SK-N-SH (cell line): ENCODE measurements around the gene ADAMTS7. TPM values are rescaled to one million over a fixed set of nuclear protein-coding genes. Genes with fewer than 3 reads are reported as not detected.
"Not testable (repeated sequence)": the region's sequence is repeated elsewhere in the genome, so short reads cannot be mapped to it uniquely, and the experiment has no call there.

Experiments used
- CTCF ChIA-PET: fragments of 300-600, 350-600 bp; formaldehyde crosslinking; extraction: SDS; loops from one replicate; lab custom pipeline; 2021; lab: Yijun Ruan, JAX
- POLR2A ChIA-PET: fragments of 350-600 bp; sonication (Branson Sonifier 250); formaldehyde crosslinking; extraction: SDS; loops from one replicate; lab custom pipeline; 2020; ENCODE audit warnings: antibody characterized with exemption, inconsistent platforms; lab: Yijun Ruan, JAX
- DNase-seq: peaks from one replicate; pipeline ENCODE4 v3.0.0; 2012
- H2AFZ ChIP-seq: fragments of 200-600 bp; sonication (generic); 2 replicates; pipeline ENCODE4 v1.8.1; 2016; ENCODE audit warnings: antibody characterized with exemption, mild to moderate bottlenecking, low read depth
- H3F3A ChIP-seq: fragments of 200-600 bp; sonication (generic); replicated peaks from 2 replicates; pipeline ENCODE3; 2016; ENCODE audit warnings: antibody characterized with exemption, mild to moderate bottlenecking; ENCODE audit not compliant: insufficient read depth
- H3K27ac ChIP-seq, 2 experiments: fragments of 200-500 bp in 1 of 2; fragments of 200-600 bp in 1 of 2; sonication (Bioruptor generic) in 1 of 2; sonication (generic), shearing (Covaris generic) in 1 of 2; 2 replicates each; pipeline versions ENCODE4 v1.5.1 to v1.6.1; 2014 to 2016; ENCODE audit warnings: low read depth in 2 of 2, inconsistent platforms in 1 of 2, low read length in 1 of 2, mild to moderate bottlenecking in 1 of 2, mixed read lengths in 1 of 2
- H3K27me3 ChIP-seq: fragments of 200-600 bp; sonication (generic), shearing (Covaris generic); 2 replicates; pipeline ENCODE4 v1.6.1; 2016; ENCODE audit warnings: mixed run types; ENCODE audit not compliant: insufficient read depth
- H3K36me3 ChIP-seq, 2 experiments: fragments of 200-500 bp in 1 of 2; fragments of 200-600 bp in 1 of 2; sonication (Bioruptor generic) in 1 of 2; sonication (generic) in 1 of 2; replicated peaks in 1 of 2; 2 replicates each; pipeline versions ENCODE3 to v1.5.1; 2014 to 2016; ENCODE audit warnings: low read length in 1 of 2, mild to moderate bottlenecking in 1 of 2; ENCODE audit not compliant: insufficient read depth in 2 of 2, control insufficient read depth in 1 of 2
- H3K4me1 ChIP-seq, 2 experiments: fragments of 200-500 bp in 1 of 2; fragments of 200-600 bp in 1 of 2; sonication (Bioruptor generic) in 1 of 2; sonication (generic), shearing (Covaris generic) in 1 of 2; 2 replicates each; pipeline versions ENCODE4 v1.5.1 to v1.6.1; 2014 to 2016; ENCODE audit warnings: low read depth in 1 of 2, low read length in 1 of 2, mixed run types in 1 of 2; ENCODE audit not compliant: insufficient read depth in 2 of 2, control insufficient read depth in 1 of 2
- H3K4me2 ChIP-seq: fragments of 200-600 bp; sonication (generic), shearing (Covaris generic); 2 replicates; pipeline ENCODE4 v1.6.1; 2017; ENCODE audit warnings: mixed run types
- H3K4me3 ChIP-seq, 2 experiments: fragments of 200-500 bp in 1 of 2; fragments of 200-600 bp in 1 of 2; sonication (Bioruptor generic) in 1 of 2; sonication (generic), shearing (Covaris generic) in 1 of 2; 2 replicates each; pipeline versions ENCODE4 v1.5.1 to v1.8.1; 2014 to 2016; ENCODE audit warnings: low read depth in 2 of 2, inconsistent platforms in 1 of 2, low read length in 1 of 2, mild to moderate bottlenecking in 1 of 2, mixed read lengths in 1 of 2, moderate library complexity in 1 of 2
- H3K79me2 ChIP-seq: fragments of 200-600 bp; sonication (generic); 2 replicates; pipeline ENCODE4 v1.8.1; 2017; ENCODE audit warnings: mild to moderate bottlenecking; ENCODE audit not compliant: insufficient read depth
- H3K9ac ChIP-seq: fragments of 200-600 bp; sonication (generic); 2 replicates; pipeline ENCODE4 v1.6.1; 2017; ENCODE audit warnings: mixed run types
- H3K9me2 ChIP-seq: fragments of 200-600 bp; sonication (generic); 2 replicates; pipeline ENCODE4 v1.6.1; 2017; ENCODE audit warnings: mixed run types
- H3K9me3 ChIP-seq: fragments of 200-600 bp; sonication (generic); 2 replicates; pipeline ENCODE4 v1.6.1; 2017; ENCODE audit warnings: mixed run types, mild to moderate bottlenecking, moderate library complexity
- H4K20me1 ChIP-seq: fragments of 200-600 bp; sonication (generic); 2 replicates; pipeline ENCODE4 v1.6.1; 2017; ENCODE audit warnings: mild to moderate bottlenecking, mixed run types; ENCODE audit not compliant: insufficient read depth
- EP300 ChIP-seq, 2 experiments: IDR thresholded peaks; 2 replicates each; pipeline versions ENCODE4 v1.4.0 to v1.6.1; 2012; ENCODE audit warnings: borderline replicate concordance in 1 of 2, low read depth in 1 of 2, low read length in 1 of 2
- FOSL2 ChIP-seq: IDR thresholded peaks from 2 replicates; pipeline ENCODE4 v1.4.0; 2012; ENCODE audit warnings: low read depth, mild to moderate bottlenecking, moderate library complexity, borderline replicate concordance
- GATA2 ChIP-seq: sonication (generic); formaldehyde crosslinking; IDR thresholded peaks from 2 replicates; pipeline ENCODE4 v1.5.0; 2020; ENCODE audit warnings: mild to moderate bottlenecking, missing genetic modification reagents
- IRF3 ChIP-seq: fragments of 150-350 bp; IDR thresholded peaks from 2 replicates; pipeline ENCODE4 v1.6.1; 2016; ENCODE audit warnings: mild to moderate bottlenecking, low read depth, low read length
- MXI1 ChIP-seq: IDR thresholded peaks from 2 replicates; pipeline ENCODE4 v1.6.1; 2012; ENCODE audit warnings: mild to moderate bottlenecking, low read depth, low read length, improper control_type of control experiment
- NRF1 ChIP-seq: IDR thresholded peaks from 2 replicates; pipeline ENCODE4 v1.6.1; 2012; ENCODE audit warnings: low read depth, mild to moderate bottlenecking, low read length
- RCOR1 ChIP-seq: fragments of 150-350 bp; IDR thresholded peaks from 2 replicates; pipeline ENCODE4 v1.6.1; 2017; ENCODE audit warnings: antibody characterized with exemption, low read length
- RFX5 ChIP-seq: IDR thresholded peaks from 2 replicates; pipeline ENCODE4 v1.6.1; 2012; ENCODE audit warnings: mild to moderate bottlenecking, improper control_type of control experiment, low read length
- TAF1 ChIP-seq: IDR thresholded peaks from 2 replicates; pipeline ENCODE4 v1.6.1; 2012; ENCODE audit warnings: low read depth, mild to moderate bottlenecking, low read length, moderate library complexity, borderline replicate concordance
- TCF12 ChIP-seq: IDR thresholded peaks from 2 replicates; pipeline ENCODE4 v1.4.0; 2012
- TEAD4 ChIP-seq: IDR thresholded peaks from 2 replicates; pipeline ENCODE4 v1.4.0; 2012; ENCODE audit warnings: mild to moderate bottlenecking, borderline replicate concordance; ENCODE audit not compliant: insufficient read depth
- ZBTB33 ChIP-seq: IDR thresholded peaks from 2 replicates; pipeline ENCODE4 v1.4.0; 2012; ENCODE audit warnings: low read depth, borderline replicate concordance
- WGBS: methylation state at CpG from one replicate; pipeline ENCODE4 v1.1.6; 2017; ENCODE audit warnings: low lambda C conversion rate; 5-methylcytosine and 5-hydroxymethylcytosine counted together
- polyA plus RNA-seq, 3 experiments: library from polyadenylated mRNA; depleted of rRNA; stranded (reverse); fragments of >200 nt; gene quantifications; 2 replicates each; pipeline ENCODE4 v1.2.3, GENCODE V29; 2012

ADAMTS7 gene
- polyA plus RNA-seq, 1 of the 3 experiments (the other 2 are of a cell fraction) = 17.9 TPM

GRCh38 chr15:78753359-78753659 lies 58.0 kb downstream of the ADAMTS7 start:
- H3K9me2 ChIP-seq, H3F3A ChIP-seq, H3K4me3 ChIP-seq, H3K79me2 ChIP-seq, H3K36me3 ChIP-seq, H4K20me1 ChIP-seq, H2AFZ ChIP-seq, H3K9me3 ChIP-seq, H3K27me3 ChIP-seq, H3K9ac ChIP-seq, H3K4me2 ChIP-seq: not testable (repeated sequence)
- DNase-seq = peak; percentile 60
- TF ChIP-seq MXI1 (peak; percentile 63), RCOR1 (peak; percentile 7; the same call in 1 of the 2 replicates), EP300 (IDR thresholded peaks at IDR 0.05; ENCODE audit: borderline replicate concordance in 1 of 2, low read depth in 1 of 2, low read length in 1 of 2) (peak in 1 of 2 experiments; percentile 68; a peak in 2 of 4 replicates)
- ChIA-PET POLR2A (interaction anchor here (1.2 to 2.7 kb wide), 6 partner anchors 57 to 137 kb away, joined by 4 to 21 read pairs (median 11); no protein-coding TSS in a partner anchor), CTCF (interaction anchor here (0.6 to 5.4 kb wide), 6 partner anchors 44 to 135 kb away, joined by 3 to 47 read pairs (median 4); no protein-coding TSS in a partner anchor)
- Histone ChIP-seq H3K4me1 (peaks cover 0 to 67% of the 10 kb centered on the region in 2 experiments; a peak in 2 of 4 replicates), H3K27ac (peak overlapping the region in 1 of 2 experiments; percentile 99; a peak in 2 of 4 replicates)
- 76% methylated on average over 7 of the region's 7 CpGs for WGBS

GRCh38 chr15:78752492-78753358 lies 58.5 kb downstream of the ADAMTS7 start:
- Histone ChIP-seq H3K79me2 (no peaks in the 10 kb centered on the region), H3K27me3 (no peaks in the 10 kb centered on the region), H3K4me3 (no peak overlapping the region), H2AFZ (no peak overlapping the region), H3K36me3 (no peaks in the 10 kb centered on the region), H3K9me3 (no peaks in the 10 kb centered on the region), H3K9ac (no peak overlapping the region), H3K4me1 (peaks cover 0 to 63% of the 10 kb centered on the region in 2 experiments; a peak in 2 of 4 replicates), H4K20me1 (no peaks in the 10 kb centered on the region), H3F3A (no peaks in the 10 kb centered on the region), H3K4me2 (no peak overlapping the region), H3K27ac (peak overlapping the region in 1 of 2 experiments; percentile 99; a peak in 2 of 4 replicates), H3K9me2 (no peaks in the 10 kb centered on the region)
- TF ChIP-seq GATA2 = peak; percentile 64
- peak; percentile 54 for TF ChIP-seq MXI1
- TF ChIP-seq FOSL2 = no peak
- TF ChIP-seq EP300 (IDR thresholded peaks at IDR 0.05; ENCODE audit: borderline replicate concordance in 1 of 2, low read depth in 1 of 2, low read length in 1 of 2) = peak in 1 of 2 experiments; percentile 17; a peak in 1 of 4 replicates
- TF ChIP-seq NRF1 = no peak
- no peak for TF ChIP-seq TCF12
- DNase-seq = peak; percentile 70
- WGBS = 65% methylated on average over 17 of the region's 24 CpGs
- POLR2A ChIA-PET = interaction anchor here (0.6 to 2.7 kb wide), 8 partner anchors 57 to 137 kb away, joined by 3 to 21 read pairs (median 8); partner anchors contain the start of gene CHRNA3
- CTCF ChIA-PET = interaction anchor here (0.6 to 5.4 kb wide), 10 partner anchors 43 to 444 kb away, joined by 3 to 47 read pairs (median 4); no protein-coding TSS in a partner anchor

- no peaks in the 10 kb centered on the region for H3K36me3 ChIP-seq
- H3K9me2 ChIP-seq = no peaks in the 10 kb centered on the region
- ChIA-PET CTCF (interaction anchor here (0.6 to 5.4 kb wide), 33 partner anchors 11 to 445 kb away, joined by 3 to 47 read pairs (median 4); partner anchors contain the start of genes ADAMTS7, CHRNA3 and PSMA4), POLR2A (interaction anchor here (0.6 to 2.7 kb wide), 6 partner anchors 70 to 620 kb away, joined by 3 to 18 read pairs (median 10); partner anchors contain the start of genes CIB2 and IREB2)
- no peaks in the 10 kb centered on the region for H3K9me3 ChIP-seq
- no peaks in the 10 kb centered on the region for H4K20me1 ChIP-seq
- peaks cover 0 to 53% of the 10 kb centered on the region in 2 experiments; a peak in 2 of 4 replicates for H3K4me1 ChIP-seq
- DNase-seq = no peak
- no peak overlapping the region for H3K9ac ChIP-seq
- no peaks in the 10 kb centered on the region for H3F3A ChIP-seq
- H3K27me3 ChIP-seq = no peaks in the 10 kb centered on the region
- no peak overlapping the region for H3K4me3 ChIP-seq
- H3K27ac ChIP-seq = peak overlapping the region in 1 of 2 experiments; percentile 99; a peak in 2 of 4 replicates
- H3K4me2 ChIP-seq = no peak overlapping the region
- 68% methylated on average over 7 of the region's 13 CpGs for WGBS
- H3K79me2 ChIP-seq = no peaks in the 10 kb centered on the region
- no peak overlapping the region for H2AFZ ChIP-seq
- TF ChIP-seq ZBTB33 (no peak), TAF1 (no peak), TEAD4 (no peak), FOSL2 (no peak), RFX5 (no peak), TCF12 (no peak), IRF3 (no peak)
Measured at GRCh38 chr15:78751602-78751979, 59.7 kb downstream of the ADAMTS7 start.
